Measurements from ENCODE around the gene SKAP2. TPM values are rescaled to one million over a fixed set of nuclear protein-coding genes. Genes with fewer than 3 reads are reported as not detected.

SKAP2 gene
- total RNA-seq, 1 donor from 2014 or later, result 50.2 TPM

GRCh38 chr7:26626156-26626555, 238.2 kb downstream of the SKAP2 start:
- intact Hi-C loops (cut with DNase I), result no loop called here
- no peak for DNase-seq (ENCODE audit: low spot score in 2 of 2)
- Histone ChIP-seq H3K27me3 (no peaks in the 10 kb centered on the region), H3K9me3 (no peaks in the 10 kb centered on the region), H3K27ac (no peak overlapping the region), H3K36me3 (no peaks in the 10 kb centered on the region), H3K4me1 (no peaks in the 10 kb centered on the region), H3K4me3 (no peak overlapping the region)
- no peak for TF ChIP-seq CTCF (IDR thresholded peaks at IDR 0.05)

- intact Hi-C loops (cut with DNase I), result no loop called here
- no peak for TF ChIP-seq CTCF (IDR thresholded peaks at IDR 0.05)
- Histone ChIP-seq H3K4me1 (no peaks in the 10 kb centered on the region), H3K36me3 (no peaks in the 10 kb centered on the region), H3K4me3 (no peak overlapping the region), H3K27ac (no peak overlapping the region), H3K9me3 (no peaks in the 10 kb centered on the region), H3K27me3 (no peaks in the 10 kb centered on the region)
- DNase-seq (ENCODE audit: low spot score in 2 of 2), result no peak
Measured at GRCh38 chr7:26625286-26625685, 239.1 kb downstream of the SKAP2 start.

- Histone ChIP-seq H3K4me1 (no peaks in the 10 kb centered on the region), H3K27me3 (no peaks in the 10 kb centered on the region), H3K9me3 (no peaks in the 10 kb centered on the region), H3K36me3 (no peaks in the 10 kb centered on the region), H3K4me3 (no peak overlapping the region), H3K27ac (no peak overlapping the region)
- no peak for TF ChIP-seq CTCF (IDR thresholded peaks at IDR 0.05)
- no peak for DNase-seq (ENCODE audit: low spot score in 2 of 2)
- intact Hi-C loops (cut with DNase I), result no loop called here
Measured at GRCh38 chr7:26624839-26625238, 239.6 kb downstream of the SKAP2 start.

- Histone ChIP-seq H3K27me3 (no peaks in the 10 kb centered on the region), H3K36me3 (no peaks in the 10 kb centered on the region), H3K4me3 (no peak overlapping the region), H3K4me1 (no peaks in the 10 kb centered on the region), H3K27ac (no peak overlapping the region), H3K9me3 (no peaks in the 10 kb centered on the region)
- no peak for TF ChIP-seq CTCF (IDR thresholded peaks at IDR 0.05)
- no peak for DNase-seq (ENCODE audit: low spot score in 2 of 2)
- intact Hi-C loops (cut with DNase I), result no loop called here
Measured at GRCh38 chr7:26624431-26624830, 240.0 kb downstream of the SKAP2 start.

DNA sequence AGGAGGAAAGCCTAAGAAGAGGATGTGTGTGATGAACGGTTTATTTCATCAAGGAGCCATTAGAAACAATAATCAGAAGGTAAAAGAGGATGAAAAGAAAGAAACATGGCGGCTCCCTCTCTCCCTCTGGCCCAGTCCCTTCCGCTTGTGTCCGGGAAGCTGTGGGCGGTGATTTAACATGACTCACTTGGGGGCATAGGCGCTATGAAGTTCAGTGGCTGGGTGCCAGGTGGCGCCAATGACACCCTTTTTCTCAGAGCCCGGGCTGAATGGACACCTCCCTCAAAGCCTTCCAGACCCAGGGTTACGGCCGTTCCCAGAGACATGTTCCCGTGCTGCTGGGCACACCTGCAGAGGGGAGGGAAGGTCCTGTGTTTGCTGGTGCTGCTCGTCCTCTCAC, 244.0 kb downstream of the SKAP2 start:
- H3K4me3 ChIP-seq, result no peak overlapping the region
- intact Hi-C loops (cut with DNase I), result no loop called here
- no peak overlapping the region for H3K27ac ChIP-seq
- H3K9me3 ChIP-seq, result no peaks in the 10 kb centered on the region
- H3K4me1 ChIP-seq, result no peaks in the 10 kb centered on the region
- DNase-seq (ENCODE audit: low spot score in 2 of 2), result no peak
- H3K36me3 ChIP-seq, result no peaks in the 10 kb centered on the region
- no peaks in the 10 kb centered on the region for H3K27me3 ChIP-seq
- TF ChIP-seq CTCF (IDR thresholded peaks at IDR 0.05), result no peak

DNA sequence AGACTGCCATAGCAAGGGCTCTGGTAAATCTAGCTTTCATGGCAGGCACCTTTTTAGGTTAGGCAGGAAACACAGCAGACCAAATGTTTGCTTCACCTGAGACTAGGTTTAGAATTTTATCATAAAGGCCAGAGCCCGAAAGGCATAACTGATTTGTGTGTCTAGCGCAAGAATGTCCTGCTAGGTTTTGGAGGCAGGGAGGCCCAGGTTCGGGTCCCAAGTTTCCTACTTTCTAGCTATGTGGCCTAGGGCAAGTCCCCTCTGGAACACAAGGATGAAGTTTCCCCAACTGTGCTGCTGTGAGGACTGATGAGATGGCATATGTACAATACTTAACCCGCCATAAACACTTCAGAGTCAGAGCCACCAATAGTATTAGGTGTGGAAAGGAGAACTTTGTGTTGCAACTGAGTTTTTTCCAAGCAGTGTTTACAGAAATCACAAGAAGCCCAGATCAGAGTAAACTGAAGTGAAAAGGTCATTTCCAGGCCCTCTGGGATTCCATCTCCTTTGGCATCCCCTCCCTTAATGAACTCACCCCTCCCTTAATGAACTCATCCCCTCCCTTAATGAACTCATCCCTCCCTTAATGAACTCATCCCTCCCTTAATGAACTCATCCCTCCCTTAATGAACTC, 244.9 kb downstream of the SKAP2 start:
- Histone ChIP-seq H3K36me3 (no peaks in the 10 kb centered on the region), H3K27me3 (no peaks in the 10 kb centered on the region), H3K4me3 (no peak overlapping the region), H3K4me1 (no peaks in the 10 kb centered on the region), H3K9me3 (no peaks in the 10 kb centered on the region), H3K27ac (no peak overlapping the region)
- no peak for TF ChIP-seq CTCF (IDR thresholded peaks at IDR 0.05)
- intact Hi-C loops (cut with DNase I), result no loop called here
- no peak for DNase-seq (ENCODE audit: low spot score in 2 of 2)
